M059J (cell line): ENCODE data around the gene FNBP1. TPM values are rescaled to one million over a fixed set of nuclear protein-coding genes. Genes with fewer than 3 reads are reported as not detected.

Source experiments
- DNase-seq: peaks from one replicate; pipeline ENCODE4 v3.0.0-alpha.2; 2012; ENCODE audit warnings: low read depth
- total RNA-seq: library from RNA; depleted of rRNA; stranded (reverse); fragments of >200 nt; shearing (Covaris generic); gene quantifications from 2 replicates; pipeline ENCODE4 v1.2.3, GENCODE V29; 2014

The FNBP1 gene
- total RNA-seq, 1 experiment from 2014 or later: 24.2 TPM

DNA sequence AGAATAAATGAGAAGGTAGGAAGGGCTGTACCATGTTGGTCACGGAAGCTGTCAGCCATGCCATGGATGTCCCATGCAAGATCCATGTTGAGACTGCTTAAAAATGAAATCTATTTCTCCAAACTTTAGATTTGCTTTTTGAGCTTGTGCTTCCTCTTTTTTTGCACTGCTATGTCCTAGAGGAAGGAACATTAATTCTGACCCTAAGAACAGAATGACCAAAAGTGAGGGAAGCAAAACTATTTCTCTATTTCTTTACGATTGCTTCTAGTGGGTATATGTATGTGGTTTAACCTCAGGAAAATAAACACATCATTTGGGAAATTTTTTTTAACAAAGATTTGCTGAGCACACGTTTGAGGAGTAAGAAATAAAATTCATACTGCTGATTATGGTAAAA, 123.1 kb downstream of the FNBP1 start:
- no peak for DNase-seq

DNA sequence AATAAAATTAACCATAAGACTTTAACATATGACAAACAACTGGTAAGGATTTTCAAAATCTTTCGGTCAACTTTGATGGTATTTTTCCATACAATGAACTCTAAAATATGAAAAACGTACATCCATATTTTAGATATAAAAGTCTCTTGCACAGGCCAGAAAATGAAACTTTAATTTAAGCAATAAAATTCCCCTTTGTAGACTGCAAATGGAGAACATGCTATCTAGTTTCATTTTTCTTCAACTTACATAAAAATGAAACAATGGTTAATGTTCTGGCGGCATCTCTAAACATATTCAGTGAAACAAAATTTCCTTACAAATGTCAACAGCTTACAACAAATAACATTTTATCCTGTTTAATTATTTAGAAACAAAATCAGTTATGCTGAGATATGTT, 123.7 kb downstream of the FNBP1 start:
- no peak for DNase-seq

DNA sequence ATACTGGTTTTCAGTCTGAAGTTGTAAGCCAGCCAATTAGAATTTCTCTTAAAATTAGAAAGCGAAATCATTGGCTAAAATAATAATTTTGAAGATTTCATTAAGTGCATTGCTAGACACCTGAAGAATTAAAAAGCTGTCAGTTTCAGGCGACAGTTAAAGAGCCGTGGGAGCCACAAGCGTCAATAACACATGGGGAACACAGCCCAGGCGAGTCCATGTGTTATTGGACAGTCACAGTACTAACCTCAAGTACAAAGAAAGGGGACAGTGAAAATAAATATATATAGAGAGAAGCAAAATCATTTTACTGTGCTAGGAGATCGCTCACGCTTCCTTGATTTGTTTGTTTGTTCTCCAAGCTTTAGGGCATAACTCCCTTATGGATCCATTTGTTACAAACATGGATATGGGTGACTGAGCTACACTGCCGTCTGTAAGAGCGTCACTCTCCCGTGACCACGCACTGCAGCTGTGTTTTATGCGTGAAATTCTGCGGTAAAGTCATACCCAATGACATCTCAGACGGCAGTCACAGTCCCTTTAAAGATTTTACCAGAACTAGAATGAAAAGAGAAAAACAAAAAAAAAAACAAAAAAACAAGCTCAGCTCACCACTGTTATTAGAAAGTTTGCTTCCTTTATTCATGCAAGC, 124.6 kb downstream of the FNBP1 start:
- no peak for DNase-seq

DNA sequence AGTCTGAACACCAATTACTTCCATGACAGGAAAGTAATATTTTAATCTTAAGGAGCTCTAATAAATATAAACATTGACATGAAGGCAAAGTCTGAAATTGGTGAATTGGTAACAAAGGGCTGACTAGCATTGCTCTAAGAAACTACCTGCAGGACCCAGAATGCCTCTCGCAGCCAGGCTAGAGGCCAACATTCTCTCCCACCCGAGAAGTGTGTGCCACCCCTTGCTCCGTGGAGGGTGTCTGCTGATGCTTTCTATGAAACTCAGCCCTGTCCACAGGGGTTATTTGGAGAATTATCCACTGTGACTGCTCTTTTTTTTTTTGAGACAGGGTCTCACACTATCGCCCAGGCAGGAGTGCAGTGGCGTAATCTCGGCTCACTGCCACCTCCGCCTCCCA, 126.3 kb downstream of the FNBP1 start:
- no peak for DNase-seq

DNA sequence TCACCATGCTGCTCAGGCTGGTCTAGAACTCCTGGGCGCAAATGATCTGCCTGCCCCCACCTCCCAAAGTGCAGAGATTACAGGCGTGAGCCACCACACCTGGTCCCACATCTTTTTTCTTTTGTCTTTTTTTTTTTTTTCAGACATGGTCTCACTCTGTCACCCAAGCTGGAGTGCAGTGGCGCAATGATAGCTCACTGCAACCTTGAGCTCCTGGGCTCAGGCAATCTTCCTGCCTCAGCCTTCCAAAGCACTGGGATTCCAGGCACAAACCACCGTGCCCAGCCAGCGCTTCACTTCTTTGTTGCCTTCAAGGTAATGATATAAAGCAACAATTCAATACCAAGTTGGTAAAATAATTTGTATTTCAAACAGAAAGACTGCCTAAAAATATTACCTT, 128.9 kb downstream of the FNBP1 start:
- no peak for DNase-seq

DNA sequence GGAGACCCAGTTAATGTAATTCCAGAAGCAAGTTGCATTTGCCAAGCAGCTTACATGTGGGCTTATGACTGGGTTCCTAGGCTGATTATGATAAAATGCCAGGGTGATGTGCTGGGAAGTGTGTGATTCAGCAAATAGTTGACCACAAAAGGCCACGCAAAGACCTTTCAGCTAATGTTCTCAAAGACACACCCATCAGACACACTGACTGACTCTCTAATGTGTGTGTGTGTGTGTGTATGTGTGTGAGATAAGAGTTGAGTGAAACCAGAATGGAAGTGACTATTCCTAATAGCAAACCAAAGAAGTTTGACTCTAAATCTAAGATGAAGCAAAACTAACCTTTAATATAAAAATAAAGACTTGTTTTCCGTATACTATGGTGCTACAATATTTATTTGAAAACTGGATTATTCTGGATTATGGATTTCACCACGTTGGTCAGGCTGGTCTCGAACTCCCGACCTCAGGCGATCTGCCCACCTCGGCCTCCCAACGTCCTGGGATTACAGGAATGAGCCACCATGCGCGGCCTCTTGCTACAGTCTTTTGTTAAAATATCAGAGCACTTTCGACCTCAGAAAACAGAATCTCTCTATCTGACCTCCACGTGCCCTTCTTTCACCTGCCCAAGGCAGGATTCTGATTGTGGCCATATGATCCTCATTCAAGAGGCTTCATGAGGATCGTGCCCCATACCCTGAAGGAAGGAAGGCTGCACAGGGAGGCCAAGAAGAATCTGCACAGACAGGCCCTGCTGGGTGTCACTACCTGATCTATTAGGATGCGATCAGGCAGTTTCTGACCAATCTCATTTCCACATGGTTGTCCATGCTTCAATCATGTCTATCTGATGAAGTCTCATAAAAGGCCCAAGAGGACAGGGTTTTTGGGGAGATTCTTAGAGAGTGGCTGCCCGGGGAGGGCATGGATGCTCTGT, 132.1 kb downstream of the FNBP1 start:
- peak; percentile 100 for DNase-seq

DNA sequence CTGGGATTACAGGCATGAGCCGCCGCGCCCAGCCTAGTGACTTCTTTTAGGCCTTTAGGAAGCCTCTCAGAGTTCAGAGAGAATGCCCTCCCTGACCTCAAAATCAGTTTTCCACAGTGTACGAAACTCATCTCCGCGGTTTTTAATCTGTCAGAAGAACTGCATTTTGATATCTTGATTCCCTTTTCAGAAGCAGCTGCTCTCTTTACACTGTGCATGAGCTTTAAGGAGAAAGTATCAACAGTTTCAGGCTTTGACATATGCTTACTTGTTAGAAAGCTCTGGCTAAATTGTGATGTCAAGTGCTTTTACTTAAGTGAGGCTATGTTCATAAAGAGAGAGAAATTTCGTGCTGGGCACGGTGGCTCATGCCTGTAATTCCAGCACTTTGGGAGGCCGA, 133.1 kb downstream of the FNBP1 start:
- no peak for DNase-seq

DNA sequence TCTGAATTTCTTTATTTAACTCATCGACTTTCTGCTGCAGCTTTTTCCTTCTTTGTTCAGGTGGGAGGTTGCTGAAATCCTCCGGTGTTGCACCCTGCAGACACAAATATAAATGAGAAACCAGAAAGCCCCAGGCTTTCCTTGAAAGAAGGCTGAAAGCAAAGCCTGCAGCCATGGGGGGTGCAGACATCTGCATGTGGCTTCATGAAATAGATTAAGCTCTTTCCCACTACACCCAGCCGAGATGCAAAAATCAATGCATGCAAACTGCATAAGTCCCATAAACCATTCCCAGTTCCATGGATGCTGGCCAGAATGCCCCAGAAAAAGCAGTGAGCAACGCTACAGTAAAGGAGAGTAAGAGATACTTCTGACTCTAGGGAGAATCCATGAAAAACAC, 134.1 kb downstream of the FNBP1 start:
- DNase-seq: no peak

DNA sequence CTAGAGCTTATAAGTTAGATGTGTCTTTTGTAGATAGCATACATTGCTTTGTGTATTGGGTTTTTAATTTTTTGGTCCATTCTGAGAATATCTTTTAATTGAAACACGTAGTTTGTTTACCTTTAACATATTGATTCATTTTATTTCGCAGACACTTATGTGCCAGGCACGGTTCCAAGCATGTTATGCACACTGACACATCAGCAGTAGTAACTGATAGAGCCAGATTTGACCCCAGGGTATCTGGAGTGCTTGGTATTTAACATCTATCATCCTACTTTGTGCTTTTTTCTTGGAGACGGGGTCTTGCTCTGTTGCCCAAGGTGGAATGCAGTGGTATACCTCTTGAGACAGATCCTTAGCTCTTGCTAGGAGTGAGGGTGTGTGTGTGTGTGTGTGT, 135.8 kb downstream of the FNBP1 start:
- no peak for DNase-seq

DNA sequence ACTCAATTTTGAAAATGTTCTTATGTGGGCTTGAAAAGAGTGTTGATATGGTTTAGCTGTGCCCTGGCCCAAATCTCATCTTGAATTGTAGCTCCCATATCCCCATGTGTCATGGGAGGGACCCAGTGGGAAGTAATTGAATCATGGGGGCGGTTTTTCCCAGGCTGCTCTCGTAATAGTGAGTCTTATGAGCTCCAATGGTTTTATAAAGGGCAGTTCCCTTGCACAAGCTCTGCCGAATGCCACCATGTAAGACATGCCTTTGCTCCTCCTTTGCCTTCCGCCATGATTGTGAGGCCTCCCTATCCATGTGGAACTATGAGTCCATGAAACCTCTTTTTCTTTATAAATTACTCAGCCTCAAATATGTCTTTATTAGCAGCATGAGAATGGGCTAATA, 136.7 kb downstream of the FNBP1 start:
- no peak for DNase-seq

DNA sequence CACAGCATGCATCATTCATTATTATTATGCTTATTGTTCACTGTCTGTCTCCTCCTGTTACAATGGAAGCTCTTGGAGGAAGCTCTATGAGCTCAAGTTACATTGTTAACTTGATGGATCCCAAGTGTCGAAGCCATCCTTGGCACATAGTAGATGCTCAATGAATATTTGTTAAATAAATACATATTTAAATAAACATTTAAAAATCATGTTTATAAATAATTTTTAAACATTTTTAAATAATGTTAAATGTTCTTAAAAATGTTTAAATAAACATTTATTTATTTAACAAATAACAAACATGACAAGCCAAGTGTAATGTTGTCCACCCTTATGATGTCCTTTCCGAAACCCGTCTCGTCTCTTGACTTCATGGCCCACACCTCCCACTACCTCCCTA, 138.3 kb downstream of the FNBP1 start:
- DNase-seq: no peak

DNA sequence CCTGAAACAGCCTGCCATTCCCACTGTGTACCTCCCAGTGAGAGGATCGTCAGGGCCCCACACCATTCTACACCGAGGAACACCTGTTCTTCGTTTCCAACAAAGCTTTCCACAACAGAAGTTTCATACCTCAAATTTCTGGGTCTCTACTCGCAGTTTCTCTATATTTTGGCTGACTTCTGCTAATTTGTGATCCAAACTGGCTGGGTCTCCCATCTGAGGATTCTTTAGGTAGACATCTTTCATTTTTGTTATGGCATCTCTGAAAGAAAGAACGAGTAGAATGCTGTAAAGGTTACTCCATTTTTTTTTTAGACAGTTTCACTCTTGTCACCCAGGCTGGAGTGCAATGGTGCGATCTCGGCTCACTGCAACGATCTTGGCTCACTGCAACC, 140.3 kb downstream of the FNBP1 start:
- DNase-seq: no peak

DNA sequence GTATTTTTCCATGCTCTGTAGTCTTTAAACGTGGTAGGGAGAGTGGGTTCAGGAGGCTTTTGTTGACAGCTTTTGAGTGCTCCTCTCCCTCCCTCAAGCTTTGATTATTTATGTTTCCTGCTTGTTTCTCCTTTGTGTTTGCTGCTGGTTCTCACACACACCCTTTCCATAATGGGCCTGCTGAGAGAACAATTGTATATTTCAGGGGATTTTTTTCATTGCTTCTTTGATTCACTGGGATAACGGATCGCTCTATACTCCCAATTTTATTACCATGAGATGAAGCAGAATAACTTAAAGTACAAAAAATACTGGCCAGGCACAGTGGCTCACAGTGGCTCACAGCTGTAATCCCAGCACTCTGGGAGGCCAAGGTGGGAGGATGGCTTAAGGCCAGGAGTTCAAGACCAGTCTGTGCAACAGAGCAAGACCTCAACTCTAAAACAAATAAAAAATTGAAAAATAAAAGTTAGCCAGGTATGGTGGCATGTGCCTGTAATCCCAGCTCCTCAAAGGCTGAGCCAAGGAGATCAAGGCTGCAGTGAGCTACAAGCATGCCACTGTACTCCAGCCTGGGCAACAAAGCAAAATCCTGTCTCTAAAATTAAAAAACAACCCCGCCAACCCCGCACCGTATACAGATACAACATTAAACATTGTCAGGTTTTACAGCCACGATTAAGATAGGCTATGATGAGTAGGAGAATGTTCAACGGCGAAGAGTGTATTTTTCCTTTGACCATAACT, 140.8 kb downstream of the FNBP1 start:
- no peak for DNase-seq

DNA sequence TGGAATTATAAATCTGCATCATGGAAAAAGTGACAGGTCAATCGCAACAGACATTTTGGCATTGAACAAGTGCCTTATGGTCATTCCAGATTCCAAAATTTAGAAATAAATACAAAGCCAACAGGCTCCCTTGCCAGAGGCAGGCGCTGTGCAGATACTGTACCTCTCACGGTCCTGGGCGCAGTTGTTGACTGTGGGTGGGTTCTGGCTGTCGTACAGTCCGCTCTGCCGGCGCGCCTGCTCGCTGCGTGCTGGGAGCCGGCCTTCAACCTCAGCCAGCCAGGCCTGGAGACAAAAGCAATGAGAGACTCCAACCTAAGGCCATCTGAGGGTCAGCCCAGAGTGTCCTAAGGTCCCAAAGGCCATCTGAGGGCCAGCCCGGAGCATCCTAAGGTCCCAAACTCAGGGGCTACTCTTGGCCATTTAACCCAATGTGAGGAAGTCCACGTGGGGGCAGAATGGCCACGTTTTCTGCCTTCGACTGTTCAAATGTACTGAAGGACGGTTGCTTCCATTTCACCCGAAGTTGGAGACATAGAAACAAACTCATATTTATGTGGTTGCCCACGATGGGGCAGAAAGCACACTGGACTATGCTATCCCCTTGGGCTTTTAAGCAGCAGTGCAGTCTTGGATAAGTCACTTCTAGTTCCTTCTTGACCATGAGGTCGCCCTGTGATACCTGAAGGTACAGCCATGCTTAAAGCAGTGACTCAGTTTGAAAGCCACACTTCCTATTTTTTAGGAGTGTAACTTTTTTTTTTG, 142.5 kb downstream of the FNBP1 start:
- DNase-seq: no peak

DNA sequence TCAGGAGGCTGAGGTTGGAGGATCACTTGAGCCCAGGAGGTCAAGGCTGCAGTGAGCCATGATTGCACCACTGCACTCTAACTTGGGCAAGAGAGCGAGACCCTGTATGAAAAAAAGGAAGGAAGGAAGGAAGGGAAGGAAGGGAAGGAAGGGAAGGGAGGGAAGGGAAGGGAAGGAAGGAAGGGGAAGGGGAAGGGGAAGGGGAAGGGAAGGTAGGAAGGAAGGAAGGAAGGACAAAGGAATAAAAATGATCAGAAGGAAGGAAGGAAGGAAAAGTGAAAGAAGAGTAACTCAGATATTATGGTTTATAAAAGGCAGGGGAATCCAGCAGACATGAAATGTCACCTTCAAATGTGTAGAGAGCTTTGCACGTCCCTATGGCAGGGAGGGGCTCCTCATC, 143.4 kb downstream of the FNBP1 start:
- no peak for DNase-seq

DNA sequence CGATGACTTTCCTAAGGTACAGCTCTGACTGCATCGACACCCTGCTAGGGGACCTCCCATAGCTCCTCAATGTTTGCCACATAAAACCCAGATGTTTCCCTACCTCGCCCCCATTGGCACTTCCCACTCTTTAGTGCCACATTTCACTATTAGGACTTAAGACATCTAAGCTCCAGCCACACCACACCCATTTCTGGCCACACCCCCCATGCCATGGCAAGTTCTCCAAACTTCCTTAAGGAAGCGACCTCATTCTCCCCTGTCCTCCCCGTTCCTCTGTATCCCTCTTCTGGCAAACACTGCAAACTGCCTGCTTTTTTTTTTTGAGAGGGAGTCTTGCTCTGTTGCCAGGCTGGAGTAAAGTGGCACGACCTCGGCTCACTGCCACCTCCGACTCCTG, 144.8 kb downstream of the FNBP1 start:
- peak; percentile 24 for DNase-seq

DNA sequence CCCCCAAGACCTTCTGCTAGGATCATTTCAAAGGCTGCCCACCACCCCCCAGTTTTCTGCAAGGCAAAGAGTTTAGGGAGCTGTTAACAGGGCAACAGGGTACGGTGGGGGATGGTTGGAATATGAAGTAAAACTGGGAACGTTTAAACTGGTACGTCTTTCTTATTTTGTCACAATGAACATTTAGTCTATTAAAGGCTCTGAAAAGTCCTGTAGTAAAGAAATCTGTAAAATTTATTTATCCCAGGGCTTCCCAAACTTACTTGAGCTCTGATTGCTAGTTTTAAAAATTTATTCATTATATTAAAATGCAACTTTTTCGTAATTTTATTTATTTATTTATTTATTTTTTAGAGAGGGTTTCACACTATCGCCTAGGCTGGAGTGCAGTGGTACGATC, 145.7 kb downstream of the FNBP1 start:
- DNase-seq: no peak

DNA sequence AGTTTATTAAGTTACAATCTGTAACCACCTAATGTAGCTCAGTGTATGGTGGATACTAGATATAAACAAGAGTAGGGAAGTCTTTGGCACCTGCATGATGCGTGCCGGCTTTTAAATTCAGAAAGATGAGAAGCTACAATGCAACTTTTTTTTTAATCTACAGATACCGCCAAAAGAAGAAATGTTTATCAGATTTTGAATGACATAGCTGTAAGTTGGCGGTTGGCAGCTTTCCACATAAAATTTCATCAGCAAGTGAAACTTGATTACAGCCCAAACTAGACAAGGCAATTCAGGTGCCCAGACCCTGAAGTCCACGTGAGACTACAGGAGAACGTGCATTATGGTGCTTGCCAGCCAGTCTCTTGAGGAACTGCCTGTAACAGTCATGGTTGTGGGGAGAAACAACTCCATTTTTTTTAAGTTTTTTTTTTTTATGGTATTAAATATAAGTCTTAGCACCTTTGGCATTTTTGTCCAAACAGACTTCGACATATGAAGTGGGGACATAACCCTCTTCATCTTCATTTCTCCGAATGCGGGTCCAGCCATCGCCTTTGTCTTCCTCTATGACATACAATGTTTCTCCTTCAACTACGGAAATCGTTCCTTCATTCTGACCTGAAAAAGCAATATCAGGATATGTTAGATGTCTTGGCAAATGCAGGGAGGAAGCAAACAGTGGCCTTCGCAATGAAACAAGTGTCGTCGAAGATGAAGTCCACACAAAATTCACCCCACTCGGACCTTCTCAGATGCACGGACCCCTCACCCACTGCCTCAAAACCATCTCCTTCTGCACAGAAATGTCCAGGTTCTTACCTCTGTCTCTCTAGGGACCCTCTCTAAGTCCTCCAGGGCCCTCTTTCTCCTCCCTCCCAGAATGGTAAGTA, 147.4 kb downstream of the FNBP1 start:
- DNase-seq: no peak

DNA sequence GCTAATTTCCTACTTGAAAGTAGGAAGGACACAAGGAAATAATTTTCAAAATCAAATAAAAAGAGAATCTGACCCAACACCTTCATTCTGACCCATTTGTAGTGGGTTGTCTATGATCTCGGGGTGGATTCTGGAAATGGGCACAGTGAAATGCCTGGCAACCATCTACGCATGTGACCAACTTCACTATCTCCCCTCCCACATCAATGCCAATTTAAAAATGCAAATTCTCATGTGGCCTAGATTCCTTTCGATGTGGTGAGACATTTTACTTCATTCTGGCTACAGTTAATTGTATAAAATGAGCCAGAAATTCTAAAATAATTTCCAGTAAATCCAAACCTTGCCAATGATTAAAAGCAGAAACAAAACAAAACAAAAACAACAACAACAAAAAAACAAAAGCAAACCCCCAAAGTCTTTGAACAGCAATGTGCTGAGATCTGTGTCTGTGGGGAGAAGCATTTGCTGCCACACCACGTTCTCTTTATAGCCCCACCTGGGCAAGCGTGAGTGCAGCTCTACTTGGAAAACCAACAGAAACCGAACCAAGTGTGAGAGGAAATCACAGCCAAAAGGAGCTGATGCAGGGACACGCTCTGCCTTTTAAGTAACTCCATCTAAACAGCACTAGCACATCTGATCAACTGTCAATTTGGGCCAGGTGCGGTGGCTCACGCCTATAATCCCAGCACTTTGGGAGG, 148.7 kb downstream of the FNBP1 start:
- DNase-seq: no peak

DNA sequence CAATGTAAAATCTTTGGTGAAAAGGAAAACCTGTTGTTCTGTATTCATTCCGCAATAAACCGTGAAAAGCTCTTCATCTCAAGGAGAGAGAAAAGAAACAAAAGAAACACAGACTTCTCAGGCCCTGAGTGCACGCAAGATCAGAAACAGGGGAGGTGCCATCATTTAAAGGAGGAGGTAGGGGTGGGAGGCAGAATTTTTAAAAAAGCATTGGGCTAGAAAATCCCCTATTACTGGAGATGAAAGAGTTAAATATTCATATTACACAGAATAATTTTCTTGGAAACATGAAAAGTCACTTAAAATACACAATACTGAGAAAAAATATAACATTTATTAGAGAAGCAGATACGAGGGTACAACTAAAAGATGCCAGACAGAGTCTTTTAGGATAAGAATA, 151.4 kb downstream of the FNBP1 start:
- DNase-seq: no peak
